ENCODE measurements around the gene FCGR3B.
"Not testable (repeated sequence)": the region's sequence is repeated elsewhere in the genome, so short reads cannot be mapped to it uniquely, and the experiment has no call there.

FCGR3B gene

GRCh38 chr1:161605024-161605423 is 26.0 kb downstream of the FCGR3B start:
- DNase-seq, result not testable (repeated sequence)

DNA sequence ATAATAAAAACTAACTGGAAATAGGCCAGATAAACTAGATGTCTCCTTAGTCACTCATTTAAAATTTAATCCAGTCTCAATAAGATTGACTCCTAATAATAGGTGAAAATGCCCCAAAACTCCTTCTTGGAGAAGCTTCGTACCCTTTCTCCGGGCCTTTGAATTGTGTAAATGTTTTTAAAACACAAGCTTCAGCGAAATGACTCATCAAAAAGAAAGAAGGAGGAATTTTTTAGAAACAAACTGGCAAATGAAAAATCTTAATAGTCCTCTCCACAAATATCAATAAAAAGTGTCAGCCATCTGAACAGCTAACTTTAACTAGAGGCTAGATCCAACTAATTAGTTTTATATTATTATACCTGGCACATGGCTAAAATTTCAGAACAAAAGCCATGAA is 33.9 kb downstream of the FCGR3B start:
- not testable (repeated sequence) for DNase-seq

- not testable (repeated sequence) for DNase-seq
Measured at GRCh38 chr1:161595583-161595982, 35.4 kb downstream of the FCGR3B start.

DNA sequence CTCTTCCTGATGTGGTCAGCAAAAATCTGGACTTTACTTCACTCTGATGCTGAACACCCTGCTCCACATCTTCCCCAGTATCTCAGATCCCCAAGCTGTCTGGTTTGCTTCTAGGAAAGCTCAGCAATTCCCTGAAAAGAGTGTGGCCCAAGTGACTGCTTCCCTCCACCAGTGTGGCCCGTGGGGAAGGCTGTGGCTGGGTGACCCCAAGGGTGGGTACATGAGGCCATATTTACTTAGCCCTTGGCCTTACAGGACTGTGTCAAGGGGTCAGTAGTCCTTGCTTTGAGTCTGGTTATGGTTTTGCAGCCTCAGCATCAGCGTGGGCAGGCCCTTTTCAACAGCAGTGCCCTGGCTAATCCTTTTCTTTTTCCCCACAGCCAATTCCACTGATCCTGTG is 35.8 kb downstream of the FCGR3B start:
- not testable (repeated sequence) for DNase-seq

- DNase-seq, result not testable (repeated sequence)
Measured at GRCh38 chr1:161594269-161594984, 36.5 kb downstream of the FCGR3B start.

DNA sequence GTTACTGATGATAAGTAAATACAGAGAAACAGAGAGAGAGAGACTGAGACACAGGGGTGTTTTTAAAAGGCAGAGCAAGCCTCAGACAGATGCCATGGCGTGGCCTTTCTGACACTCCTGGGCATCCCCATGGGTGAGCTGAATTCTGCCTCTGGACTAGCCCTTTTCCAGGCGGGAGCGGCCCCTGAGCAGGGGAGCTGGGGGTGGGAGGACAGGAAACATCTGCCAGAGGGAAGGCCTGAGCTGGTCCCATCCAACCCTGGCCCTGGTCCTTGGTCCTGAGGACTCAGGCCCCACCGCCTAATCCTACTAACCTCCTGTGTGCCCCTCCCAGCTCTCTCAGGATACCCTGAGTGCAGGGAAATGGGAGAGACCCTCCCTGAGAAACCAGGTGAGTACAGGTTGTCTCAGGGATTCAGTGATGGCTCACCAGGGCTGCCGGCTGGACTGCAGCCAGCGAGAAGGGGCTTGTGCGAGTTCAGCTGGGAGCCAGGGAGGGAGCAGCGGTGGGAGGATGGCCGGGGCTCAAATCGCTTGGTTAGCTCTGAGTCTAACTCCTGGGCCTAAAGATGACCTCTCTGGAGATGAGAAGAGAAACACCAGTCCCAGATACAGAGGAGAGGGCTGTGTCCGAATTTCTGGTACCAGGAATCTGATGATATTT is 37.8 kb downstream of the FCGR3B start:
- not testable (repeated sequence) for DNase-seq

GRCh38 chr1:161592586-161592985 is 38.4 kb downstream of the FCGR3B start:
- not testable (repeated sequence) for DNase-seq

DNA sequence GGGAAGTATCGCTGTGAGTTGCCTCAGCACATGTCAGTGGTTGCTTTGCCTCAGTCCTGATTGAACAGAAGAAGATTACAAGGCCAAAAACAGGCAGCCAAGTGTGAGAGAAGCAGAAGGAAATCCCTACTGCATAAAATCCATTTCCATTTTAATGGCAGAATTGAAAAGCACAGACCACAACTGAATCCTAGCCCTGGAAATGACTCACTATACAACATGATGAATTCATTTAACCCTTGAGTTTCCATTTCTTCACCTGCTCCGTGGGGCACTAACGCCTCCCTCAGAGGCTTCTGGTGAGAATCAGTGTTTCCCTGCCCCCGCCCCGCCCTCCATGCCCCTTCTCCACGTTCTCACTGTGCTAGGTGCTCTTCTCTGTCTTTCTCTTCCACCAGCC is 41.1 kb downstream of the FCGR3B start:
- DNase-seq, result peak; percentile 1

GRCh38 chr1:161589365-161589764 is 41.6 kb downstream of the FCGR3B start:
- DNase-seq, result not testable (repeated sequence)

GRCh38 chr1:161588596-161588995 is 42.4 kb downstream of the FCGR3B start:
- DNase-seq, result not testable (repeated sequence)

GRCh38 chr1:161582882-161583281 is 48.1 kb downstream of the FCGR3B start:
- not testable (repeated sequence) for DNase-seq

DNA sequence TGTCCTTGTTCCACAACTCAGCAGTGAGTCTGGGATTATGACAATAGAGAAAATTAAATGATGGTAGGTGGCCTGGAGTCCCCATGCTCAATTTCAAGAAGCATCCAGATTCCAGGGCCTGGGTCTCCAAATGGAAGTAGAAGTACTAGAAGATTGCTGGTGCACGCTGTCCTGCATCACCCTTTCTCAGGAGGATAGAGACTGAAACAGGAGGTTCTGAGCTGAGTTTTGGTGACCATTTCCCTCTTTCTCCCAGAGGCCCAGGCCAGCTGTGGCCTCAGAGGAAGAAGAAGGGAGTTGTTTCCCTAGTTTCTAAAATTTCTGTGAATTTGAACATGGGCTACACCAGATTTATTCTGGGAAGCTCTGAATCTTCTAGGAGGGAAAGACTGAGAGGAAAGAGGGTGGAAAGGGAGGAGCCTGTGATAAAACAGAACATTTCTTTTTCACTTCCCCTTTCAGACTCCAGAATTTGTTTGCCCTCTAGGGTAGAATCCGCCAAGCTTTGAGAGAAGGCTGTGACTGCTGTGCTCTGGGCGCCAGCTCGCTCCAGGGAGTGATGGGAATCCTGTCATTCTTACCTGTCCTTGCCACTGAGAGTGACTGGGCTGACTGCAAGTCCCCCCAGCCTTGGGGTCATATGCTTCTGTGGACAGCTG is 50.0 kb downstream of the FCGR3B start:
- DNase-seq, result not testable (repeated sequence)

DNA sequence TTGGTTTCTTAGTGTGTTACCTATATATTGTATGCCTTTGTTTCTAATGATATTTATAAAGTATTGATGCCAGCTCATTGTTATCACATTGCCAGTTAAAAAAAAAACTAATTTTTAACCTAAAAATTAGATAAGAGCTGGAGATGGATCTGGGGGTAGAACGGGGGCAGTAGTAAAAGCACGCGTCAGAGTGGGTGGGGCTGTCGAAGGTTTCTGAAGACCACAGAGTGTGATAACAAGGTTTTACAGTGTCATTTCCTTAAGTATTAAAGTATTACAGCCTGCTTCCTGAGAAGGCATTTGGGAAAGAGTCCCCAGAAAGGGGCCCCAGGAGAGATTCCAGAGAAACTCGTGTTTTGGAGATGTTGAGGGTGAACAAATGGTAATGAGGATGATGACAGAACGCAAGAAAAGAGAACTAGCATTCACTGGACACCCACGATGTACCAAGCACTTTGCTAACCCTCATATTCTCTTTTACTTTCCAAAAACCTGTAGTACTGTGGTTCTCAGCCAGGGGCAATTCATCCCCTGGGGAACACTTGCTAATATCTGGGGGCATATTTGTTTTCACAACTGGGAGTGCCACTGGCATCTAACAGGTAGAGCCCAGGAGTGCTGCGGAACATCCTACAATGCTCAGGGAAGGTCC is 51.0 kb downstream of the FCGR3B start:
- not testable (repeated sequence) for DNase-seq

GRCh38 chr1:161576676-161577075 is 54.3 kb downstream of the FCGR3B start:
- not testable (repeated sequence) for DNase-seq

All from GDM1 (cell line).